Ishikawa (cell line): ENCODE measurements around the gene ADCY7.

Source experiments
- CEBPB ChIP-seq: IDR thresholded peaks from 2 replicates; pipeline ENCODE4 v1.6.1; 2012
- CREB1 ChIP-seq: IDR thresholded peaks from 2 replicates; pipeline ENCODE4 v1.6.1; 2012; ENCODE audit warnings: low read depth
- EGR1 ChIP-seq: IDR thresholded peaks from 2 replicates; pipeline ENCODE4 v1.6.1; 2012
- EP300 ChIP-seq: IDR thresholded peaks from 2 replicates; pipeline ENCODE4 v1.6.1; 2012; ENCODE audit warnings: borderline replicate concordance
- FOXM1 ChIP-seq: IDR thresholded peaks from 2 replicates; pipeline ENCODE4 v1.6.1; 2012; ENCODE audit warnings: low read depth, borderline replicate concordance
- MAX ChIP-seq: IDR thresholded peaks from 2 replicates; pipeline ENCODE4 v1.6.1; 2012
- NFIC ChIP-seq: IDR thresholded peaks from 2 replicates; pipeline ENCODE4 v1.6.1; 2012
- RAD21 ChIP-seq: IDR thresholded peaks from 2 replicates; pipeline ENCODE4 v1.6.1; 2012; ENCODE audit warnings: low read depth
- REST ChIP-seq: IDR thresholded peaks from 2 replicates; pipeline ENCODE4 v1.6.1; 2012; ENCODE audit warnings: low read depth, mild to moderate bottlenecking
- TAF1 ChIP-seq: IDR thresholded peaks from 2 replicates; pipeline ENCODE4 v1.6.1; 2012; ENCODE audit warnings: low read depth, mild to moderate bottlenecking
- TCF12 ChIP-seq: IDR thresholded peaks from 2 replicates; pipeline ENCODE4 v1.6.1; 2012; ENCODE audit warnings: low read depth
- TEAD4 ChIP-seq: IDR thresholded peaks from 2 replicates; pipeline ENCODE4 v1.6.1; 2012
- USF1 ChIP-seq: IDR thresholded peaks from 2 replicates; pipeline ENCODE4 v1.6.1; 2012
- YY1 ChIP-seq: IDR thresholded peaks from 2 replicates; pipeline ENCODE4 v1.6.1; 2012; ENCODE audit warnings: low read depth
- ZBTB7A ChIP-seq: IDR thresholded peaks from 2 replicates; pipeline ENCODE4 v1.6.1; 2012; ENCODE audit warnings: low read depth

The ADCY7 gene

GRCh38 chr16:50248845-50249244, 17.5 kb upstream of the ADCY7 start:
- TF ChIP-seq NFIC, result no peak
- TF ChIP-seq TCF12, result no peak
- TF ChIP-seq REST, result no peak
- no peak for TF ChIP-seq USF1
- TF ChIP-seq EP300, result no peak
- TF ChIP-seq TEAD4, result no peak
- TF ChIP-seq CREB1, result no peak
- no peak for TF ChIP-seq YY1

GRCh38 chr16:50251375-50252081, 14.8 kb upstream of the ADCY7 start:
- no peak for TF ChIP-seq TCF12
- no peak for TF ChIP-seq ZBTB7A
- no peak for TF ChIP-seq YY1
- no peak for TF ChIP-seq REST
- TF ChIP-seq EP300, result no peak
- TF ChIP-seq TEAD4, result no peak
- TF ChIP-seq RAD21, result no peak
- no peak for TF ChIP-seq USF1
- TF ChIP-seq NFIC, result no peak
- no peak for TF ChIP-seq CREB1
- no peak for TF ChIP-seq MAX
- no peak for TF ChIP-seq FOXM1
- TF ChIP-seq TAF1, result no peak
- TF ChIP-seq EGR1, result no peak
- TF ChIP-seq CEBPB, result no peak

GRCh38 chr16:50252082-50252611, 14.2 kb upstream of the ADCY7 start:
- TF ChIP-seq ZBTB7A, result no peak
- TF ChIP-seq TAF1, result no peak
- TF ChIP-seq NFIC, result no peak

GRCh38 chr16:50252874-50253513, 13.4 kb upstream of the ADCY7 start:
- no peak for TF ChIP-seq RAD21
- TF ChIP-seq USF1, result no peak
- TF ChIP-seq TEAD4, result no peak
- TF ChIP-seq CREB1, result no peak
- TF ChIP-seq TCF12, result no peak
- TF ChIP-seq FOXM1, result no peak
- TF ChIP-seq MAX, result no peak
- TF ChIP-seq YY1, result no peak
- TF ChIP-seq CEBPB, result no peak

GRCh38 chr16:50253514-50253910, 12.8 kb upstream of the ADCY7 start:
- no peak for TF ChIP-seq TCF12
- TF ChIP-seq YY1, result no peak
- TF ChIP-seq RAD21, result no peak
- TF ChIP-seq EP300, result no peak
- no peak for TF ChIP-seq USF1
- no peak for TF ChIP-seq EGR1
- TF ChIP-seq REST, result no peak
- TF ChIP-seq ZBTB7A, result no peak
- TF ChIP-seq CEBPB, result no peak
- TF ChIP-seq CREB1, result no peak
- no peak for TF ChIP-seq FOXM1
- TF ChIP-seq TEAD4, result no peak
